ENCODE results near the gene PRELID1. TPM values are rescaled to one million over a fixed set of nuclear protein-coding genes. Genes with fewer than 3 reads are reported as not detected.

The PRELID1 gene
- total RNA-seq, 2 experiments from 2014 or later, result 33.1 to 35.0 TPM

DNA sequence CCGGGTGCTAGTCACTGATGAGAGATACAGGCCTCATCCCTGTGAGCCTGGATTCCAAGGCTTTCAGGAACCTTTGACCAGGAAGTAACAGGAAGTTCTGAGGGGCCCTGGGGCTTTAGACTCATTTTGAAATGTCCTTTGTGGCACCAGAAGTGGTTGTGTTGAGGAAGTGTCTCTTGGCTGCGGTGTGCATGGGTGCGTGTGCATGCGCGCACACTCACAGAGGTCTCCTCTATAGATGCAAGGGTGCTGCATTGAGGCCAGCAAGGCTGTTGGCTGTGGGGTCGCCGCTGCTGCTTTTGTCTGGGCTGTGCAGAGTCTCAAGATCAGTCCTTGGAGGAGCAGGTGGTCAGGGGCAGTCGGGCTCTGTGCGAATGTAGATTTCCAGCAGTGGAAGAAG is 7.7 kb upstream of the PRELID1 start:
- Histone ChIP-seq H3K27me3 (ENCODE audit: control insufficient read depth in 1 of 2, insufficient read depth in 2 of 2, low read length in 2 of 2) (no peaks in the 10 kb centered on the region), H3K27ac (ENCODE audit: low read depth in 1 of 2, low read length in 2 of 2) (peak overlapping the region in 1 of 2 donors; percentile 20), H3K9me3 (ENCODE audit: control insufficient read depth in 1 of 2, insufficient read depth in 1 of 2, low read length in 2 of 2) (no peaks in the 10 kb centered on the region), H3K4me1 (ENCODE audit: insufficient read depth, low read length) (peaks cover 35% of the 10 kb centered on the region), H3K36me3 (ENCODE audit: insufficient read depth, low read length) (peaks cover 52% of the 10 kb centered on the region), H3K4me3 (ENCODE audit: low read length) (no peak overlapping the region)
- peak overlapping the region; percentile 78 for H3K27ac Mint-ChIP-seq
- TF ChIP-seq, protein P1, sequence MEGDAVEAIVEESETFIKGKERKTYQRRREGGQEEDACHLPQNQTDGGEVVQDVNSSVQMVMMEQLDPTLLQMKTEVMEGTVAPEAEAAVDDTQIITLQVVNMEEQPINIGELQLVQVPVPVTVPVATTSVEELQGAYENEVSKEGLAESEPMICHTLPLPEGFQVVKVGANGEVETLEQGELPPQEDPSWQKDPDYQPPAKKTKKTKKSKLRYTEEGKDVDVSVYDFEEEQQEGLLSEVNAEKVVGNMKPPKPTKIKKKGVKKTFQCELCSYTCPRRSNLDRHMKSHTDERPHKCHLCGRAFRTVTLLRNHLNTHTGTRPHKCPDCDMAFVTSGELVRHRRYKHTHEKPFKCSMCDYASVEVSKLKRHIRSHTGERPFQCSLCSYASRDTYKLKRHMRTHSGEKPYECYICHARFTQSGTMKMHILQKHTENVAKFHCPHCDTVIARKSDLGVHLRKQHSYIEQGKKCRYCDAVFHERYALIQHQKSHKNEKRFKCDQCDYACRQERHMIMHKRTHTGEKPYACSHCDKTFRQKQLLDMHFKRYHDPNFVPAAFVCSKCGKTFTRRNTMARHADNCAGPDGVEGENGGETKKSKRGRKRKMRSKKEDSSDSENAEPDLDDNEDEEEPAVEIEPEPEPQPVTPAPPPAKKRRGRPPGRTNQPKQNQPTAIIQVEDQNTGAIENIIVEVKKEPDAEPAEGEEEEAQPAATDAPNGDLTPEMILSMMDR (IDR thresholded peaks at IDR 0.05), result no peak
- H3K4me1 Mint-ChIP-seq (ENCODE audit: low read depth), result peaks cover 48% of the 10 kb centered on the region
- H3K4me3 Mint-ChIP-seq, result peak overlapping the region; percentile 36
- peaks cover 61% of the 10 kb centered on the region for H3K36me3 Mint-ChIP-seq (ENCODE audit: low read depth)
- CTCF ChIA-PET, result interaction anchor here (1.0 to 1.3 kb wide), 2 partner anchors 14 to 183 kb away, joined by 3 read pairs; no protein-coding TSS in a partner anchor
- intact Hi-C loops (cut with DNase I, micrococcal nuclease), result no loop called here
- peak in 1 of 14 experiments; percentile 32 for DNase-seq
- no peak for ATAC-seq (ENCODE audit: poor library complexity)
- POLR2A ChIA-PET, result interaction anchor here (0.6 to 0.7 kb wide), 2 partner anchors 9 to 208 kb away, joined by 3 read pairs; no protein-coding TSS in a partner anchor
- no peaks in the 10 kb centered on the region for H3K27me3 Mint-ChIP-seq
- no peaks in the 10 kb centered on the region for H3K9me3 Mint-ChIP-seq

DNA sequence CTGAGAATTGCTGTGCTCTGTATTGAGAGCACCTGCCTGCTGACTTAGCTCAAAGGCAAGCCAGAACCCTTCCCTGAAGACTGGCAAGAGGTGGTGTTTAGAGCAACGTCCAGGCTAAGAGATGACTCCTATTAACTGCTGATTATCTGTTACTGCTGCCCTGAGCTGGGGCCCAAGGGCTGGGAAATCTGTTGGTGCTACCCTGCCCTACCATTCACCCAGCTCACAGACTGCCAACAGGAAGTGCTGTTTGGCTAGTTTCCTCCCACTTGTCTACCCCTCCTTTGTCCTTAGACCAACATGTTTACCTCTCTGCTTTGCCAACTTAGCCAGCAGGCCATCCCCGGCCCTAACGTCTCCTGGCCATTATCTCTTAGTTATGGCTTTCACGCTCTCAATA is 7.0 kb upstream of the PRELID1 start:
- ChIA-PET POLR2A (interaction anchor here (0.7 kb wide), 1 partner anchor 9 kb away, joined by 3 read pairs; no protein-coding TSS in a partner anchor), CTCF (interaction anchor here (1.0 to 1.3 kb wide), 2 partner anchors 13 to 183 kb away, joined by 3 read pairs; no protein-coding TSS in a partner anchor)
- no peaks in the 10 kb centered on the region for H3K9me3 Mint-ChIP-seq
- peaks cover 55% of the 10 kb centered on the region for H3K4me1 Mint-ChIP-seq (ENCODE audit: low read depth)
- Histone ChIP-seq H3K36me3 (ENCODE audit: insufficient read depth, low read length) (peaks cover 45% of the 10 kb centered on the region), H3K4me3 (ENCODE audit: low read length) (no peak overlapping the region), H3K4me1 (ENCODE audit: insufficient read depth, low read length) (peaks cover 41% of the 10 kb centered on the region), H3K27me3 (ENCODE audit: control insufficient read depth in 1 of 2, insufficient read depth in 2 of 2, low read length in 2 of 2) (no peaks in the 10 kb centered on the region), H3K27ac (ENCODE audit: low read depth in 1 of 2, low read length in 2 of 2) (peak overlapping the region in 1 of 2 donors; percentile 20), H3K9me3 (ENCODE audit: control insufficient read depth in 1 of 2, insufficient read depth in 1 of 2, low read length in 2 of 2) (no peaks in the 10 kb centered on the region)
- peak overlapping the region; percentile 36 for H3K4me3 Mint-ChIP-seq
- no peak for ATAC-seq (ENCODE audit: poor library complexity)
- intact Hi-C loops (cut with DNase I, micrococcal nuclease), result no loop called here
- peak overlapping the region; percentile 78 for H3K27ac Mint-ChIP-seq
- no peaks in the 10 kb centered on the region for H3K27me3 Mint-ChIP-seq
- H3K36me3 Mint-ChIP-seq (ENCODE audit: low read depth), result peaks cover 59% of the 10 kb centered on the region
- TF ChIP-seq, protein P1 (IDR thresholded peaks at IDR 0.05), result no peak
- DNase-seq, result peak in 1 of 14 experiments; percentile 27

DNA sequence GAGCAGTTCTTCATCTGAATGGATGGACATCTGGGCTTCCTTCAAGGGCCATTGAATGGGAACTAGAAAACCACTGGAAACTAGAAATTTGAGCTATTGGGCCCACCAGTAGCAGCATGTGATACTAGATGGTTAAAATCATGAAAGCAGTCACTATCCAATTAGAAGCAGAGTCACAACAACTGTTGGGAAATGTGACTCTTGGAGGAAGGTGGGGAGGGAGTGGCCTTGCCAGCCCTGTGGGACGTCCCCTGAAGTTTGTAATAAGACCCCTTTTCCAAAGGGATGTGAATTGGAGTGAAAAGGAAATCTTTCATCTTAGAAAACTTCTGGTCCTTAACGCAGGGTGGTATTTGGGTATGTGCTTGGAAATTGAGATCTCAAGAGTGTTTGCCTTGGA is 5.7 kb upstream of the PRELID1 start:
- TF ChIP-seq, protein P1 (IDR thresholded peaks at IDR 0.05), result no peak
- H3K4me1 Mint-ChIP-seq (ENCODE audit: low read depth), result peaks cover 68% of the 10 kb centered on the region
- no peaks in the 10 kb centered on the region for H3K27me3 Mint-ChIP-seq
- Histone ChIP-seq H3K9me3 (ENCODE audit: control insufficient read depth in 1 of 2, insufficient read depth in 1 of 2, low read length in 2 of 2) (no peaks in the 10 kb centered on the region), H3K27ac (ENCODE audit: low read depth in 1 of 2, low read length in 2 of 2) (no peak overlapping the region), H3K4me3 (ENCODE audit: low read length) (no peak overlapping the region), H3K36me3 (ENCODE audit: insufficient read depth, low read length) (peaks cover 32% of the 10 kb centered on the region), H3K4me1 (ENCODE audit: insufficient read depth, low read length) (peaks cover 55% of the 10 kb centered on the region), H3K27me3 (ENCODE audit: control insufficient read depth in 1 of 2, insufficient read depth in 2 of 2, low read length in 2 of 2) (no peaks in the 10 kb centered on the region)
- intact Hi-C loops (cut with DNase I, micrococcal nuclease), result no loop called here
- no peaks in the 10 kb centered on the region for H3K9me3 Mint-ChIP-seq
- H3K4me3 Mint-ChIP-seq, result no peak overlapping the region
- peaks cover 53% of the 10 kb centered on the region for H3K36me3 Mint-ChIP-seq (ENCODE audit: low read depth)
- H3K27ac Mint-ChIP-seq, result peak overlapping the region; percentile 88
- ChIA-PET POLR2A (interaction anchor here (1.5 kb wide), 1 partner anchor 164 kb away, joined by 6 read pairs; the partner anchor contains the start of gene NSD1), CTCF (interaction anchor here (0.8 kb wide), 1 partner anchor 12 kb away, joined by 3 read pairs; no protein-coding TSS in a partner anchor)
- DNase-seq, result no peak
- no peak for ATAC-seq (ENCODE audit: poor library complexity)
